Nephron progenitor cell (in vitro differentiated cells): ENCODE measurements around the gene TBX21.
"Not testable (repeated sequence)": the region's sequence is repeated elsewhere in the genome, so short reads cannot be mapped to it uniquely, and the experiment has no call there.

Experiments
- DNase-seq: peaks from one replicate; pipeline ENCODE4 v3.0.0; 2021
- H3K27ac Mint-ChIP-seq: 2 replicates; pipeline ENCODE4 v1.8.0; 2021; ENCODE audit warnings: mild to moderate bottlenecking, moderate library complexity, mixed read lengths
- H3K27me3 Mint-ChIP-seq: 2 replicates; pipeline ENCODE4 v1.8.0; 2021; ENCODE audit warnings: mild to moderate bottlenecking, low read depth, mixed read lengths; ENCODE audit not compliant: poor library complexity
- H3K36me3 Mint-ChIP-seq: 2 replicates; pipeline ENCODE4 v1.8.0; 2021; ENCODE audit warnings: low read depth, mixed read lengths
- H3K4me1 Mint-ChIP-seq: 2 replicates; pipeline ENCODE4 v1.8.0; 2021; ENCODE audit warnings: mixed read lengths
- H3K4me3 Mint-ChIP-seq: 2 replicates; pipeline ENCODE4 v1.8.0; 2021; ENCODE audit warnings: mild to moderate bottlenecking, moderate library complexity, mixed read lengths
- H3K9me3 Mint-ChIP-seq: 2 replicates; pipeline ENCODE4 v1.8.0; 2021; ENCODE audit warnings: mild to moderate bottlenecking, moderate library complexity, mixed read lengths
- CTCF ChIP-seq: fragments of 200-600 bp; sonication (generic); IDR thresholded peaks from 2 replicates; pipeline ENCODE4 v1.5.0; 2021; ENCODE audit warnings: antibody characterized with exemption

TBX21 gene

GRCh38 chr17:47745037-47745380 lies 12.0 kb downstream of the TBX21 start:
- Mint-ChIP-seq H3K36me3 (no peaks in the 10 kb centered on the region), H3K27me3 (peaks cover 59% of the 10 kb centered on the region), H3K4me1 (peaks cover 25% of the 10 kb centered on the region), H3K9me3 (no peaks in the 10 kb centered on the region), H3K4me3 (no peak overlapping the region), H3K27ac (no peak overlapping the region)
- no peak for TF ChIP-seq CTCF
- no peak for DNase-seq

- Mint-ChIP-seq H3K27me3 (peaks cover 76% of the 10 kb centered on the region), H3K27ac (no peak overlapping the region), H3K4me3 (no peak overlapping the region), H3K36me3 (no peaks in the 10 kb centered on the region), H3K9me3 (peaks cover 12% of the 10 kb centered on the region), H3K4me1 (no peaks in the 10 kb centered on the region)
- TF ChIP-seq CTCF = no peak
- DNase-seq = no peak
These were observed 18.4 kb downstream of the TBX21 start for GRCh38 chr17:47751471-47751870.

- no peak overlapping the region for H3K4me3 Mint-ChIP-seq
- no peak for DNase-seq
- H3K9me3 Mint-ChIP-seq = peaks cover 34% of the 10 kb centered on the region
- no peaks in the 10 kb centered on the region for H3K4me1 Mint-ChIP-seq
- H3K36me3 Mint-ChIP-seq = no peaks in the 10 kb centered on the region
- peaks cover 87% of the 10 kb centered on the region for H3K27me3 Mint-ChIP-seq
- no peak overlapping the region for H3K27ac Mint-ChIP-seq
- no peak for TF ChIP-seq CTCF
These were observed 24.4 kb downstream of the TBX21 start for GRCh38 chr17:47757386-47757785.

GRCh38 chr17:47760409-47761140 lies 27.5 kb downstream of the TBX21 start:
- Mint-ChIP-seq H3K36me3 (no peaks in the 10 kb centered on the region), H3K27me3 (peaks cover 91% of the 10 kb centered on the region), H3K9me3 (peaks cover 42% of the 10 kb centered on the region)

GRCh38 chr17:47762728-47763127 lies 29.7 kb downstream of the TBX21 start:
- no peak for TF ChIP-seq CTCF
- H3K27me3 Mint-ChIP-seq = peaks cover 81% of the 10 kb centered on the region
- H3K4me3 Mint-ChIP-seq = no peak overlapping the region
- peaks cover 28% of the 10 kb centered on the region for H3K9me3 Mint-ChIP-seq
- H3K4me1 Mint-ChIP-seq = no peaks in the 10 kb centered on the region
- H3K36me3 Mint-ChIP-seq = no peaks in the 10 kb centered on the region
- H3K27ac Mint-ChIP-seq = no peak overlapping the region
- DNase-seq = no peak

More at GRCh38 chr17:47760409-47761140, 27.5 kb downstream of the TBX21 start:
- DNase-seq = no peak
- no peak overlapping the region for H3K27ac Mint-ChIP-seq
- no peaks in the 10 kb centered on the region for H3K4me1 Mint-ChIP-seq
- no peak overlapping the region for H3K4me3 Mint-ChIP-seq
- no peak for TF ChIP-seq CTCF

- H3K9me3 Mint-ChIP-seq = peaks cover 35% of the 10 kb centered on the region
- no peak for TF ChIP-seq CTCF
- DNase-seq = no peak
- H3K4me1 Mint-ChIP-seq = no peaks in the 10 kb centered on the region
- no peak overlapping the region for H3K27ac Mint-ChIP-seq
- H3K27me3 Mint-ChIP-seq = peaks cover 74% of the 10 kb centered on the region
- no peak overlapping the region for H3K4me3 Mint-ChIP-seq
- H3K36me3 Mint-ChIP-seq = no peaks in the 10 kb centered on the region
These were observed 31.0 kb downstream of the TBX21 start for GRCh38 chr17:47763913-47764582.

- H3K4me3 Mint-ChIP-seq, H3K36me3 Mint-ChIP-seq, H3K4me1 Mint-ChIP-seq, H3K27ac Mint-ChIP-seq, DNase-seq: not testable (repeated sequence)
- Mint-ChIP-seq H3K9me3 (peaks cover 36% of the 10 kb centered on the region), H3K27me3 (peaks cover 67% of the 10 kb centered on the region)
These were observed 40.6 kb downstream of the TBX21 start for GRCh38 chr17:47773649-47774048.
